Activated naive CD8-positive, alpha-beta T cell treated with anti-CD3 and anti-CD28 coated beads, Interleukin-2, amount 50 U/mL, for 24 hours (primary cell): ENCODE results near the gene BHLHE41.

Source experiments
- ATAC-seq: fragments of 150-1000 bp; cut with Tn5 transposase; one replicate; pipeline ENCODE4 v1.10.0; 2021
- DNase-seq: peaks from one replicate; pipeline ENCODE4 v3.0.0; 2021
- H3K27ac Mint-ChIP-seq: one replicate; pipeline ENCODE4 v1.8.0; 2021; ENCODE audit warnings: mild to moderate bottlenecking, mixed read lengths
- H3K27me3 Mint-ChIP-seq: one replicate; pipeline ENCODE4 v1.8.0; 2021; ENCODE audit warnings: mixed read lengths
- H3K36me3 Mint-ChIP-seq: one replicate; pipeline ENCODE4 v1.8.0; 2021; ENCODE audit warnings: low read depth, mixed read lengths
- H3K4me1 Mint-ChIP-seq: one replicate; pipeline ENCODE4 v1.8.0; 2021; ENCODE audit warnings: mixed read lengths
- H3K4me3 Mint-ChIP-seq: one replicate; pipeline ENCODE4 v1.8.0; 2021; ENCODE audit warnings: mild to moderate bottlenecking, moderate library complexity, mixed read lengths
- H3K9me3 Mint-ChIP-seq: one replicate; pipeline ENCODE4 v1.8.0; 2021; ENCODE audit warnings: mixed read lengths

Gene BHLHE41

GRCh38 chr12:26149968-26150500, 25.2 kb upstream of the BHLHE41 start:
- ATAC-seq (no peak), DNase-seq (no peak)
- Mint-ChIP-seq H3K9me3 (no peaks in the 10 kb centered on the region), H3K36me3 (no peaks in the 10 kb centered on the region), H3K27ac (no peak overlapping the region), H3K4me1 (no peaks in the 10 kb centered on the region), H3K27me3 (peaks cover 6% of the 10 kb centered on the region), H3K4me3 (no peak overlapping the region)

- no peak for ATAC-seq
- H3K9me3 Mint-ChIP-seq: no peaks in the 10 kb centered on the region
- H3K27ac Mint-ChIP-seq: no peak overlapping the region
These were observed 23.5 kb upstream of the BHLHE41 start for GRCh38 chr12:26148291-26148690.

GRCh38 chr12:26143291-26143690, 18.5 kb upstream of the BHLHE41 start:
- Mint-ChIP-seq H3K4me1 (no peaks in the 10 kb centered on the region), H3K27me3 (peaks cover 3% of the 10 kb centered on the region), H3K36me3 (no peaks in the 10 kb centered on the region), H3K4me3 (no peak overlapping the region), H3K9me3 (no peaks in the 10 kb centered on the region), H3K27ac (no peak overlapping the region)
- DNase-seq (no peak), ATAC-seq (no peak)

More at GRCh38 chr12:26148291-26148690, 23.5 kb upstream of the BHLHE41 start:
- no peak overlapping the region for H3K4me3 Mint-ChIP-seq
- peaks cover 6% of the 10 kb centered on the region for H3K27me3 Mint-ChIP-seq
- no peaks in the 10 kb centered on the region for H3K36me3 Mint-ChIP-seq
- DNase-seq: no peak
- H3K4me1 Mint-ChIP-seq: no peaks in the 10 kb centered on the region

- Mint-ChIP-seq H3K4me3 (no peak overlapping the region), H3K9me3 (no peaks in the 10 kb centered on the region), H3K36me3 (no peaks in the 10 kb centered on the region), H3K27me3 (peaks cover 6% of the 10 kb centered on the region), H3K4me1 (no peaks in the 10 kb centered on the region), H3K27ac (no peak overlapping the region)
- ATAC-seq (no peak), DNase-seq (no peak)
These were observed 14.0 kb upstream of the BHLHE41 start for GRCh38 chr12:26138860-26139259.

GRCh38 chr12:26136688-26137087, 11.9 kb upstream of the BHLHE41 start:
- H3K4me3 Mint-ChIP-seq: no peak overlapping the region
- H3K27ac Mint-ChIP-seq: no peak overlapping the region
- H3K9me3 Mint-ChIP-seq: no peaks in the 10 kb centered on the region
- DNase-seq (no peak), ATAC-seq (no peak)
- H3K36me3 Mint-ChIP-seq: no peaks in the 10 kb centered on the region
- H3K4me1 Mint-ChIP-seq: no peaks in the 10 kb centered on the region
- peaks cover 16% of the 10 kb centered on the region for H3K27me3 Mint-ChIP-seq

- H3K4me1 Mint-ChIP-seq: no peaks in the 10 kb centered on the region
- no peaks in the 10 kb centered on the region for H3K36me3 Mint-ChIP-seq
- H3K27ac Mint-ChIP-seq: no peak overlapping the region
- ATAC-seq (no peak), DNase-seq (no peak)
- peaks cover 17% of the 10 kb centered on the region for H3K27me3 Mint-ChIP-seq
- H3K4me3 Mint-ChIP-seq: no peak overlapping the region
- no peaks in the 10 kb centered on the region for H3K9me3 Mint-ChIP-seq
These were observed 10.7 kb upstream of the BHLHE41 start for GRCh38 chr12:26135571-26135970.

GRCh38 chr12:26135010-26135420, 10.2 kb upstream of the BHLHE41 start:
- peaks cover 21% of the 10 kb centered on the region for H3K27me3 Mint-ChIP-seq
- no peak overlapping the region for H3K27ac Mint-ChIP-seq
- H3K4me1 Mint-ChIP-seq: no peaks in the 10 kb centered on the region

GRCh38 chr12:26134540-26134939, 9.7 kb upstream of the BHLHE41 start:
- H3K4me1 Mint-ChIP-seq: no peaks in the 10 kb centered on the region
- DNase-seq (no peak), ATAC-seq (no peak)
- no peak overlapping the region for H3K27ac Mint-ChIP-seq
- H3K36me3 Mint-ChIP-seq: no peaks in the 10 kb centered on the region
- H3K9me3 Mint-ChIP-seq: no peaks in the 10 kb centered on the region
- peaks cover 25% of the 10 kb centered on the region for H3K27me3 Mint-ChIP-seq
- no peak overlapping the region for H3K4me3 Mint-ChIP-seq

More at GRCh38 chr12:26135010-26135420, 10.2 kb upstream of the BHLHE41 start:
- no peak for ATAC-seq
- no peak for DNase-seq
- H3K9me3 Mint-ChIP-seq: no peaks in the 10 kb centered on the region
- H3K36me3 Mint-ChIP-seq: no peaks in the 10 kb centered on the region
- H3K4me3 Mint-ChIP-seq: no peak overlapping the region

- H3K9me3 Mint-ChIP-seq: no peaks in the 10 kb centered on the region
- ATAC-seq (no peak), DNase-seq (no peak)
These were observed 8.7 kb upstream of the BHLHE41 start for GRCh38 chr12:26133521-26133920.

GRCh38 chr12:26132866-26133265, 8.0 kb upstream of the BHLHE41 start:
- Mint-ChIP-seq H3K27ac (no peak overlapping the region), H3K4me1 (no peaks in the 10 kb centered on the region), H3K27me3 (peaks cover 38% of the 10 kb centered on the region), H3K36me3 (no peaks in the 10 kb centered on the region), H3K9me3 (no peaks in the 10 kb centered on the region), H3K4me3 (no peak overlapping the region)
- DNase-seq: no peak
- ATAC-seq: no peak

More at GRCh38 chr12:26133521-26133920, 8.7 kb upstream of the BHLHE41 start:
- Mint-ChIP-seq H3K27me3 (peaks cover 32% of the 10 kb centered on the region), H3K36me3 (no peaks in the 10 kb centered on the region), H3K4me1 (no peaks in the 10 kb centered on the region), H3K27ac (no peak overlapping the region), H3K4me3 (no peak overlapping the region)

GRCh38 chr12:26131936-26132335, 7.1 kb upstream of the BHLHE41 start:
- Mint-ChIP-seq H3K4me1 (peaks cover 3% of the 10 kb centered on the region), H3K4me3 (no peak overlapping the region), H3K27ac (no peak overlapping the region), H3K27me3 (peaks cover 48% of the 10 kb centered on the region), H3K9me3 (no peaks in the 10 kb centered on the region), H3K36me3 (no peaks in the 10 kb centered on the region)
- DNase-seq (no peak), ATAC-seq (no peak)

- no peak overlapping the region for H3K27ac Mint-ChIP-seq
- H3K4me1 Mint-ChIP-seq: peaks cover 3% of the 10 kb centered on the region
- no peak overlapping the region for H3K4me3 Mint-ChIP-seq
- H3K9me3 Mint-ChIP-seq: no peaks in the 10 kb centered on the region
- DNase-seq: no peak
- ATAC-seq: no peak
- H3K27me3 Mint-ChIP-seq: peaks cover 58% of the 10 kb centered on the region
- no peaks in the 10 kb centered on the region for H3K36me3 Mint-ChIP-seq
These were observed 5.9 kb upstream of the BHLHE41 start for GRCh38 chr12:26130728-26131127.

GRCh38 chr12:26128168-26128567, 3.3 kb upstream of the BHLHE41 start:
- Mint-ChIP-seq H3K36me3 (no peaks in the 10 kb centered on the region), H3K4me1 (peaks cover 21% of the 10 kb centered on the region), H3K27me3 (peaks cover 70% of the 10 kb centered on the region), H3K9me3 (no peaks in the 10 kb centered on the region), H3K27ac (no peak overlapping the region), H3K4me3 (no peak overlapping the region)
- ATAC-seq: no peak
- DNase-seq: no peak

GRCh38 chr12:26127404-26127803, 2.6 kb upstream of the BHLHE41 start:
- Mint-ChIP-seq H3K27me3 (peaks cover 69% of the 10 kb centered on the region), H3K9me3 (no peaks in the 10 kb centered on the region), H3K27ac (no peak overlapping the region), H3K4me1 (peaks cover 25% of the 10 kb centered on the region), H3K4me3 (peak overlapping the region; percentile 30), H3K36me3 (no peaks in the 10 kb centered on the region)
- DNase-seq: no peak
- ATAC-seq: no peak

- peaks cover 25% of the 10 kb centered on the region for H3K4me1 Mint-ChIP-seq
- H3K27me3 Mint-ChIP-seq: peaks cover 71% of the 10 kb centered on the region
- H3K9me3 Mint-ChIP-seq: no peaks in the 10 kb centered on the region
- H3K27ac Mint-ChIP-seq: no peak overlapping the region
- H3K4me3 Mint-ChIP-seq: peak overlapping the region; percentile 81
- H3K36me3 Mint-ChIP-seq: no peaks in the 10 kb centered on the region
- ATAC-seq (peak; percentile 53), DNase-seq (peak; percentile 57)
These were observed 1.8 kb upstream of the BHLHE41 start for GRCh38 chr12:26126340-26127284.
